ENCODE measurements around the gene GALNT6.

- peak in 1 of 11 experiments; percentile 5 for TF ChIP-seq CTCF (IDR thresholded peaks at IDR 0.05 in 8 of 11, conservative IDR thresholded peaks at IDR 0.05 in 3 of 11)
- TF ChIP-seq POLR2A (IDR thresholded peaks at IDR 0.05), result peak in 1 of 3 donors; percentile 4
These were observed at the start of gene GALNT6 for GRCh38 chr12:51391283-51392123.
